ENCODE data around the gene TGIF1.
A peak's percentile ranks its signal among the peaks of the same experiment; 100 is the strongest.
"Not testable (repeated sequence)": the region's sequence is repeated elsewhere in the genome, so short reads cannot be mapped to it uniquely, and the experiment has no call there.

TGIF1 gene

GRCh38 chr18:3450012-3450798, at the start of gene TGIF1:
TGIF1 (plus strand) TSS chr18:3450172; CDS start chr18:3450490, 318 bp downstream.
- DNase-seq = peak; percentile 75

DNA sequence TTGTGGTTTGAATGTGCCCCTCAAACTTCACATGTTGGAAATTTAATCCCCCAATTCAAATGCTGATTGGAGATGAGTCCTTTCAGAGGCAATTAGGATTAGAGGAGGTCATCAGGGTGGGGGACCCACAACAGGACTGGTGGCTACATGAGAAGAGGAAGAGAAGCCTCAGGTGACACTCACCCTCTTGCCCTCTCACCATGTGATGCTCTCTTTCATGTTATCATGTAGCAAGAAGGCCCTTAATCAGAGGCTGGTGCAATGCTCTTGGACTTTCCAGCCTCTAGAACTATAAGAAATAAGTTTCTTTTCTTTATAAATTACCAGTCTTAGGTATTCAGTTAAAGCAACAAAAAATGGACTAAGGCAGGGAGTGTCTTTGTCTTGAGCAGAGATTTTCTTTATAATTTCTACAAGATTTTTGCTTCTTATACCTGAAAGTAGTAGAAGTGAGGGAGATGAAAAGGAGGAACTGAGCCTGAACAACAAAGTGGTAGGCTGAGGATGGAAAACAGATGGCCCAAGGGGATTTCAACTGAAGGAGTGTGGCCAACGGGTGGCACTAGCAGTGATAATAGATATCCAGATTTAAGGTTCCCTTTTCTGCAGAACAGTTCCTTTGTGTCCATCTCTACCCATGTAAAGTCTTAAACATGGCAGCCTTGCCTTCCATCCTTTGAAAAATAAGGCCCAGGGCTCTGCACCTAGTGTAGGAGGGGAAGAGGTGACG, 49.2 kb upstream of the TGIF1 start:
- DNase-seq = no peak

DNA sequence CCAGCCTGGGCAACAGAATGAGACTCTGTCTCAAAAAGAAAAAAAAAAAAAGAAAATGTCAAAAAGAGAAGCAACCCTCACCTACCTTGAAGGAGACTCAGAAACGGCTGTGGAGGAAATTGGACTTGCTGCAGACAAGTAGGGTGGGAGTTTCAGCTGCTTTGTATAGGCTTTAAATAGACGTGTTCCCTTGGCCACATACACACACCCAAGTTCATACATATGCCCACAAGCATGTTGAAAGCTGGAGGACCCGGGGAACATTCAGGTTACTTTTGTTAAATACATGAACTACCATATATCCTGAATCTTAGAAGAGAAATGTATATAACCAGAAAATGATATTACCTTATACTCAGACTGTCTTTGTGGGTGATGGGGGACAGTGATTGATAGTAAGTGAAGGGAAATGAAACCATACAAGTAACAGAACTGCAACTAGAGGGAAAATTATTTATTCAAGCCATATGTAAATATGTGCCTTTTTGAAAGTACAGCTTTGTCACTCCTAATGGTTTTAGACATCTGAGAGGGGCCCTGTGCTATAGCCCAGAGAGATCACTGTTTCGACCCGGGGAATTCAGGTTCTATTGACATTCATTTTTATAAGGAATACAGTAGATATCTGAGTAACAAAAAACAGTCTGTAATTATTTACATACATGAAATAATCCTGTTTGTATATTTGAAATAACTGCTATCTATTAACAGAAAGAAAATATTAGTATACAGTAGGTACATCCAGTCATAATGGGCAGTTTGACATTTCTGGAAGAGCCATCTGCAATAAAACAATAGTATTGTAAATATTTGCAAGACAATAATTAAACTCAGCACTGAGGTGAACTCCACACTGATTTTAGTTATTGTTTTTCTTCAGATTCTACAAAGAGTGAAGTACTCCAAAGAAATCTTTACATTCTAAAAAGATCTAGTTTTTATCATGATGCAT, 48.0 kb upstream of the TGIF1 start:
- DNase-seq = no peak

DNA sequence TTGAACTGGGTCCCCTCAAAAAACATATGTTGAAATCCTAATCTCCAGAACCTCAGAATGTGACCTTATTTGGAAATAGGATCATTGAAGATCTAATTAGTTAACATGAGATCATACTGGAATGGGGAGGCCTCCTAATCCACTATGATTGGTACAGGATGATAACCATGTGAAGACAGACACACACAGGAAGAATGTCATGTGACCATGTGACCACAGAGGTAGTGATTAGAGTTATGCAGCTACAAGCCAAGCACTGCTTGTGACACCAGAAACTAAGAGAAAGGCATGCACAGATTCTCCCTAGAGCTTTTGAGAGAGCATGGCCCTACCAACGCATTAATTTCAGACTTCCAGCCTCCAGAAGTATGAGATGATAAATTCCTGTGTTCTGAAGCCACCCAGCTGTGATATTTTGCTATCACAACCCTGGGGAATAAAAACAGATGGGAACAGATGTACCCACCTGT, 47.0 kb upstream of the TGIF1 start:
- no peak for DNase-seq

- no peak for DNase-seq
These were observed 44.3 kb upstream of the TGIF1 start for GRCh38 chr18:3405713-3406112.

- no peak for DNase-seq
These were observed 41.9 kb upstream of the TGIF1 start for GRCh38 chr18:3408107-3408506.

DNA sequence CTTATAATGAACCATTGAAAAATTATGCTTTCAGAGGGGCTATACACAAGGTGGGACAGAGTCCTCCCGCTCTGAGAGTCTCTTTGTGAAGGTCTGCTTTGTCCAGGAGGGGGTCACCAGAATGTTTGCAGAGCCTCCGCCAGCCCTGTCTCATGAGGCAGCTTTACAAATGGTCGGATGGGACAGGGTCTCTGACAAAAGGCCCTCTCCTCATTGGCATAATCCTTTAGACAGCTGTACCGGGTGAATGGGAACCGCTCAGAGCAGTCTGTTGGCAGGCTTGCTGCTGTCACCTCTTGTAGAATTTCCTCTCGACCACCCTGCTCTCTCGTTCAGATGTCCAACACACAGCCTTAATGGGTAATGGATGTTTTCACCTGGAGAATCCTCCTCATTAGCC, 40.2 kb upstream of the TGIF1 start:
- no peak for DNase-seq

GRCh38 chr18:3410273-3410672, 39.7 kb upstream of the TGIF1 start:
- no peak for DNase-seq

GRCh38 chr18:3410876-3411275, 39.1 kb upstream of the TGIF1 start:
- not testable (repeated sequence) for DNase-seq

- DNase-seq = no peak
These were observed 38.6 kb upstream of the TGIF1 start for GRCh38 chr18:3411327-3411726.

- peak; percentile 37 for DNase-seq
These were observed 38.1 kb upstream of the TGIF1 start for GRCh38 chr18:3411854-3412268.

- peak; percentile 51 for DNase-seq
These were observed 37.4 kb upstream of the TGIF1 start for GRCh38 chr18:3412528-3412927.

DNA sequence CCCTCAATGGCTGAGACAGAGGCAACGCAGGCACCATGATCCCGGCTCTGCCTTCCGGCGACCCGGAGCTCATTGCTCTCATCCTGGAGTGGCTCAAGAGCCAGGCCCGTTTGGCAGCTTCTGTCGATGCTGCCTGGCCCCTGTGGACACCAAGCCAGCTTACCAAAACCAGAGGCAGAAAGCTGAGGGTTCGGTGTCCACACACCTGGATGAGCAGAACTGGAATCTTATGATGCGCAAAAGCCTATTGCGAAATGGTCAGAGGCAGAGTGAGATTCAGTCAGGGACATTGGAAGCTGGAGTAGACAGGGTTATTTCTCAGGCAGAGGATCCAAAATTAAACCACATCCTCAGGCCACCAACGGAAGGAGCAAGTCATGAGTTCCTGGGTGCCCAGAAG, 34.9 kb upstream of the TGIF1 start:
- no peak for DNase-seq

DNA sequence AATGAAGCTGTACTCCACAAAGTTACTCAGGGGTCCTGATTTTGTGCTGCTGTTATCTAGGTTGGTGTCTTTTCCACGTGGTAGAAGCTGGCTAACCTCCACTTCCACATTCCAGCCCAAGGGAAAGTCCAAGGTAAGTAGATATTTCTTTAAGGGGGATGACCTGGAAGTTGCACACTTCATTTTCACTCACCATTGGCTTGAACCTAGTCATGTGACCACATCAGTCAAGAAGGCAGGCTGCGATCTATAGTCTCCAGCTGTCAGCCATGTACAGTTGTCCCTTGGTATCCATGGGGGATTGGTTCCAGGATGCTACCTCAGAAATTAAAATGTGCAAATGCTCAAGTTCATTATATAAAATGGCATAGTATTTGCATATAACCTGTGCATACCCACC, 31.9 kb upstream of the TGIF1 start:
- DNase-seq = no peak

- no peak for DNase-seq
These were observed 29.1 kb upstream of the TGIF1 start for GRCh38 chr18:3420919-3421279.

DNA sequence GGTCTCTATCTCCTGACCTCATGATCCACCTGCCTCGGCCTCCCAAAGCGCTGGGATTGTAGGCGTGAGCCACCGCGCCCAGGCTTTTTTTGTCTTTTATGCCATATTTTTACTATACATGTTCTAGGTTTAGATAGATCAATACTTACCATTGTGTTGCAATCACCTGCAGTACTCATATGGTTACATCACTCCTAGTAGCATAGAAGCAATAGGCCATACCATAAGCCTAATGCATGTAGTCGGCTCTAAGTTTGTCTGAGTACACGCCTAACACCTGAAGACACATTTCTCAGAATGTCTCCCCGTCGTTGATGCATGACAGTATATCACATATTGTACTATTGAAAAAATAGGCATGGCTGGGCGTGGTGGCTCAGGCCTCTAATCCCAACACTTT, 27.1 kb upstream of the TGIF1 start:
- no peak for DNase-seq

GRCh38 chr18:3424280-3424890, 25.6 kb upstream of the TGIF1 start:
- no peak for DNase-seq

GRCh38 chr18:3425030-3425429, 24.9 kb upstream of the TGIF1 start:
- no peak for DNase-seq

GRCh38 chr18:3425446-3425845, 24.5 kb upstream of the TGIF1 start:
- no peak for DNase-seq

DNA sequence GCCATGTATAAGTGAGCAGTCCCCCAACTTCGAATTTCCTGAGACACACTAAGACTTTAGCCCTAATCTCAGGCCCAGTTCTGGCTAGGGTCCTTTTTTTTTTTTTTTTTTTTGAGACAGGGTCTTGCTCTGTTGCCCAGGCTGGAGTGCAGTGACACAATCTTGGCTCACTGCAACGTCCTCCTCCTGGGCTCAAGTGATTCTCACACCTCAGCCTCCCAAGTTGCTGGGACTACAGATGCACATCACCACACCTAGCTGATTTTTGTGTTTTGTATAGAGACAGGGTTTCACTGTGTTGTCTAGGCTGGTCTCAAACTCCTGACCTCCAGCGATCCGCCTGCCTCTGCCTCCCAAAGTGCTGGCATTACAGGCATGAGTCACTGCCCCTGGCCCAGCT, 23.9 kb upstream of the TGIF1 start:
- DNase-seq = no peak

DNA sequence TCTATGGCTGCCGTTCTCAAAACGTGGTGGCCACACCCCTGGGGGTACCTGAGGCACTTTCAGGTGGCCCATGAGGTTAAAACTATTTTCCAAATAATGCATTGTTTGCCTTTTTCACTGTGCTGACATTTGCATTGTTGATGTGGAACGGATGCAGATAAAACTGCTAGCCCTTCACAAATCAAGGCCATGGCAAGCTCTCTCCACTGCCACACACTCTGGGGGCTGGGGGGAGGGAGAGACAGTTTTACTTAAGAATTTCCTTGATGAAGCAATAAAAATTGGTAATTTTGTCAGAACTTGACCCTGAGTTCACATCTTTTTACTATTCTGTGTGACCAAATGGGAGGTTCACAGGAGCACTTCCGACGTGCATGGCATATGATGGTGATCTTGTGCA, 22.0 kb upstream of the TGIF1 start:
- no peak for DNase-seq

GRCh38 chr18:3429121-3429520, 20.9 kb upstream of the TGIF1 start:
- DNase-seq = no peak

DNA sequence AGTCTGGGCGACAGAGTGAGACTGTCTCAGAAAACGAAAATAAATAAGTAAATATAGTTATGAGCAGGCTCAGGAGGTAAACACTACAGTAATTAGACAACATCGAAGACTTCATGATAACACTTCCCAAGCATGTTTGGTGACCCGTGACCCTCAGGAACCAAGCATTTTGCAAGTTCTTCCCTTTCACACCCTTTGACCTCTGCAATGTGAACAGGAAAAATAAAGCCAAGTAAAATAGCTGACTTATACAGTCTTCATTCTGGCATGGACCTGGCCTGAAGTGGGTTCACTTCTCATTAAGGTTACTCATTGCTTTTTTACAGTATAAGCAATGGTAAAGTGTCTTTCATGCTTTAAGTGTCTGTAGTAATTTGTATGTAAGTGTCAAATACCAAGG, 15.3 kb upstream of the TGIF1 start:
- DNase-seq = no peak
